ENCODE measurements around the gene VASH1.

GRCh38 chr14:76726551-76726970 lies 34.7 kb upstream of the VASH1 start:
- TF ChIP-seq CTCF (IDR thresholded peaks at IDR 0.05): no peak
- no peak for TF ChIP-seq POLR2A (IDR thresholded peaks at IDR 0.05)
- no peak for TF ChIP-seq POLR2AphosphoS5 (IDR thresholded peaks at IDR 0.05)

All from breast epithelium (tissue), 3 donors.